Chondrocyte (in vitro differentiated cells): Measurements from ENCODE around the gene CLIC3. TPM values are rescaled to one million over a fixed set of nuclear protein-coding genes. Genes with fewer than 3 reads are reported as not detected.
"Not testable (repeated sequence)": the region's sequence is repeated elsewhere in the genome, so short reads cannot be mapped to it uniquely, and the experiment has no call there.

ENCODE experiments used
- DNase-seq: peaks from one replicate; pipeline ENCODE4 v3.0.0; 2021; ENCODE audit warnings: mixed read lengths, low spot score
- H3K27ac Mint-ChIP-seq: one replicate; pipeline ENCODE4 v1.8.0; 2021; ENCODE audit warnings: mild to moderate bottlenecking, moderate library complexity, mixed read lengths; ENCODE audit not compliant: unreplicated experiment
- H3K27me3 Mint-ChIP-seq: 2 replicates; pipeline ENCODE4 v1.8.0; 2021; ENCODE audit warnings: low read depth, mixed read lengths
- H3K36me3 Mint-ChIP-seq: 2 replicates; pipeline ENCODE4 v1.8.0; 2021; ENCODE audit warnings: low read depth, mixed read lengths
- H3K4me1 Mint-ChIP-seq: 2 replicates; pipeline ENCODE4 v1.8.0; 2021; ENCODE audit warnings: low read depth, mild to moderate bottlenecking, mixed read lengths
- H3K4me3 Mint-ChIP-seq: one replicate; pipeline ENCODE4 v1.8.0; 2021; ENCODE audit warnings: mild to moderate bottlenecking, moderate library complexity, mixed read lengths; ENCODE audit not compliant: unreplicated experiment
- H3K9me3 Mint-ChIP-seq: 2 replicates; pipeline ENCODE4 v1.8.0; 2021; ENCODE audit warnings: low read depth, mixed read lengths
- CTCF ChIP-seq: fragments of 200-600 bp; sonication (generic); IDR thresholded peaks from 2 replicates; pipeline ENCODE4 v1.5.0; 2021; ENCODE audit warnings: antibody characterized with exemption, mild to moderate bottlenecking, moderate library complexity
- total RNA-seq: library from RNA; stranded (reverse); gene quantifications from 3 replicates; pipeline ENCODE4 v1.2.1, GENCODE V29; 2021

CLIC3 gene
- total RNA-seq, 1 donor from 2014 or later: 5.5 TPM

GRCh38 chr9:137034039-137034708 is 37.8 kb upstream of the CLIC3 start:
- Mint-ChIP-seq H3K4me3 (no peak overlapping the region), H3K9me3 (no peaks in the 10 kb centered on the region), H3K27me3 (no peaks in the 10 kb centered on the region), H3K4me1 (no peaks in the 10 kb centered on the region), H3K36me3 (peaks cover 4% of the 10 kb centered on the region), H3K27ac (no peak overlapping the region)
- TF ChIP-seq CTCF: no peak
- DNase-seq: no peak

DNA sequence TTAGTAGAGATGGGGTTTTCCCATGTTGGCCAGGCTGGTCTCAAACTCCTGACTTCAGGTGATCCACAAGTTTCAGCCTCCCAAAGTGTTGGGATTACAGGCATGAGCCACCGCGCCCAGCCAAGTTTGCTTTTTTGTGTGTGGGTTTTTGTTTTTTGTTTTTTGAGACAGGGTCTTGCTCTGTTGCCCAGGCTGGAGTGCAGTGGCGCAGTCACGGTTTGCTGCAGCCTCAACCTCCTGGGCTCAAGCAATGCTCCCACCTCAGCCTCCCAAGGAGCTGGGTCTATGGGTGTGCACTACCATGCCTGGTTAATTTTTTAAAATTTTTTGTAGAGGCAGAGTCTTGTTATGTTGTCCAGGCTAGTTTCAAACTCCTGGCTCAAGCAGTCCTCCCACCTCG is 37.1 kb upstream of the CLIC3 start:
- not testable (repeated sequence) for H3K27me3 Mint-ChIP-seq, H3K27ac Mint-ChIP-seq, H3K36me3 Mint-ChIP-seq, H3K4me3 Mint-ChIP-seq, DNase-seq, H3K4me1 Mint-ChIP-seq, H3K9me3 Mint-ChIP-seq

GRCh38 chr9:137032858-137033257 is 36.5 kb upstream of the CLIC3 start:
- Mint-ChIP-seq H3K4me3 (no peak overlapping the region), H3K4me1 (no peaks in the 10 kb centered on the region), H3K27ac (no peak overlapping the region), H3K36me3 (no peaks in the 10 kb centered on the region), H3K27me3 (no peaks in the 10 kb centered on the region), H3K9me3 (no peaks in the 10 kb centered on the region)
- DNase-seq: no peak
- no peak for TF ChIP-seq CTCF

DNA sequence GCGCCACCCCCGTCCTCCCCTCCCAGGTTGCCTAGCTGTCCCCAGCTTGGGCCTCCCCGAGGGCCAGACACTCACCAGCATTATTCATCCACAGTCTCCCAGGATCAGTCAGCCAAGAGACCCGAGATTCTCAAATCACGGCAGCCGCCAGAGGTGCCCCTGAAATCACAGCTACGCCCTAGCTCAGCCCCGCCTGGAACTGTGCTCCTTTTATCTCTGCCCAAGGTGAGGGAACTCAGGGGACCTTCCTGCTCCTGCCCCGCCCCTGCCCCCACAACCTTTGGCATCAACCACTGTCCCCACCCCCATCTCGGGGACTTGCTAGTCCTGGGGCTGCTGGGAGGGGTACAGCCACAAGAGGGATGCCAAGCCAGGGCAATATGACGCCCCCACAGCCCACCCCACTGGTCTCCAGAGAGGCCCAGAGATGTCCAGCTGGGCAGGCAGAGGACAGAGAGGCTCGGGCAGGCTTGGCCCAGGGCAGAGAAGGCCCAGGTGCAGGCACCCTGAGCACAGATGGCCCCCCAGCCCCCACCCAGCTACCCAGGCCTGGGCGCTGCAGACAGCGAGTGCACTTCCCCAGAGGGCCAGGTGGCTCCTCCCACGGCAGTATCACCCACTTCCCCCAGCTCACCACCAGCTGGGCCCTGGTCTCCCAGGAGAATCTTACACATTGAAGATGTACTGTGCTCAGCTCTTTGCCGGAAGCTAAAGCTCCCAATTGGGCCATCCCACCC is 35.7 kb upstream of the CLIC3 start, which contains the start of gene FUT7:
FUT7 (minus strand) TSS at position 185 of the 737 bp plus-strand sequence; CDS start at position 88, 97 bp downstream.
- Mint-ChIP-seq H3K9me3 (no peaks in the 10 kb centered on the region), H3K4me1 (peaks cover 3% of the 10 kb centered on the region), H3K27ac (no peak within 1 kb of the TSS), H3K4me3 (no peak within 1 kb of the TSS), H3K27me3 (no peaks in the 10 kb centered on the region), H3K36me3 (no peaks in the 10 kb centered on the region)
- DNase-seq: no peak
- no peak for TF ChIP-seq CTCF

DNA sequence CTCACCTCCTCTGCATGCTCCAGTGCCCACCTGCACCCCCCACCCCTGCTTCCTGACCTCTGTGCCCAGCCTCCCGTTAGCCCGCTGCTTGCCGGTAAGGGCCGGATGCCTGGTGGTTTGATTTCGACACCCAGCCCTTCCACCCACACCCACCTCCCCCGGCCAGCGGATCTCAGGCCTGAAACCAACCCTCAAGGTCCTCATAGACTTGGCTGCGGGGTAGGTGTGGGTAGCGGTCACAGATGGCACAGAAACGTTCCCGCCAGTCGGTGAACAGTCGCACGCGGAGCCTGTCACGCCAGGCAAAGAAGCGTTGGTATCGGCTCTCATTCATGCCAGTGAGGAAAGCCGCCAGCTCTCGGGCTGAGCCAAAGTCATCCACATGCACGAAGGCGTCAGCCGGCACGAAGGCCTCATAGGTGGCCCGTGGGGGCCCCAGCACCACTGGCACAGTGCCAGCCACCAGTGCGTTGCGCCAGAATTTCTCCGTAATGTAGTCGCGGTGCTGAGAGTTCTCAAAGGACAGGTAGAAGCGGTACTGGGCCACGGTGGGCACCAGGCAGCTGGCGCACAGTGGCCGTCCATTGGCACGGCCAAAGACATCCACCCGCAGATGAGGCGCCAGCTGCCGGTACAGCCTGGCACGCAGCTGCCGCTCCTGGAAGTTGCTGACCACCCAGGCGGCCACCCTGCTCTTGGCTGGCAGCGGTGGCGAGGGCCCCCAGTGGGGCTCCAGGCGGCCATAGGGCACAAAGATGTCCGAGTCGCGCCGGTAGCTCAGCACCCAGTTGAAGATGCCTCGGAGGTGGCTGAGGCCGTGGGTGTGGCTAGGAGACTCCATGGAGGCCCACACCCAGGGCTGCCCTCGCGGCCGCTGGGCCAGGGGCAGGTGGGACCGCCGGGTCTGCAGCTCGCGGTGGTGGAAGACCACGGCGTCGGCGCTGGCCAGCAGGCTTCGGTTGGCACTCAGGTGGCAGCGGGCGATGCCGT is 34.5 kb upstream of the CLIC3 start:
- no peak for TF ChIP-seq CTCF
- Mint-ChIP-seq H3K27me3 (no peaks in the 10 kb centered on the region), H3K9me3 (no peaks in the 10 kb centered on the region), H3K36me3 (no peaks in the 10 kb centered on the region), H3K27ac (no peak overlapping the region), H3K4me3 (no peak overlapping the region), H3K4me1 (peaks cover 7% of the 10 kb centered on the region)
- DNase-seq: no peak
